ENCODE results near the gene NDUFS6.

NDUFS6 gene

GRCh38 chr5:1799110-1799601, 2.1 kb upstream of the NDUFS6 start:
- peak; percentile 22 for DNase-seq (ENCODE audit: low read depth)
- no peak for TF ChIP-seq CTCF (IDR thresholded peaks at IDR 0.05; ENCODE audit: low read length, missing control alignments)
- peak overlapping the region; percentile 90 for H3K4me3 ChIP-seq (replicated peaks; ENCODE audit: low read depth, low read length)

DNA sequence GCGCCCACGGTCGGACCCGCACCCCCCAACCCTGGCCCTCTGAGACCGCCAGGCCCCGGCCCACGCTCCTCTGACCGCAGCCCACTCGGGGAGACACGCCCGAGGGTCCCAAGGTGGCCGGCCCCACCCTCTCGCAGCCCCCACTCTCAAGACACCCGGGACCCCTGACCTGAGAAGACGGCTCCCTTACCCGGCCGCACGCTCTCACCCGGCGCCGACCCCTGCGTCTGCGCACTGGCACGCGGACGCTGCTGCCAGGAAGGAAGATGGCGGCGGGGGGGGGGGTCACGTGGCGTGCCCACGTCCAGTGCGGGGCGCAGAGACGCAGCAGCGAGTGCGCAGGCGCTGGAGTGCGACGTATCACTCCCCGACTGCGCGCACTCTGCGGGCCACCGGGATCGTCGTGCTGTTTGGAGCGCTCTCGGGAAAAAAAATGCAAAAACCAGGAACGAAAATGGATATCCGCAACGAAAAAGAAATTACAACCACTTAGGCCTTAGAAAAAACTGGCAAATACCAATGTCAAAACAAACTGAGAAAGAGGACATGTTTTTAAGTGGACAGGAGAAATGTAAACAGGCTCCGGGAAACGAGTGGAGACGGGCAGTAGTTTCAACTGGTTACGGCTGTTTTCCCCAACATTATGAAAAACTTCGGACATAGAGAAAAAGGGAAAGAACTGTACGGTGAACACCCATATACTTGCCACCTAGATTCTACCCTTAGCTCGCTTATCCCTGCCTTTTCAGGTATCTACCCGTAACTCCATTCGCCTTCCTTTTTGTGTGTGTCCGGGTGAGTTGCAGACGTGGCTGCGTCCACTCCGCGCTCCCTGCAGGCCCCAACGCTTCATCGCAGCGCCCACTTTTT, 1.4 kb upstream of the NDUFS6 start, which contains the start of gene MRPL36:
Gene MRPL36, minus strand, starts transcription at position 236 of the 870 bp plus-strand sequence. CDS start 902 bp downstream, outside the sequence.
- peak within 1 kb of the TSS; percentile 90 for H3K4me3 ChIP-seq (replicated peaks; ENCODE audit: low read depth, low read length)
- peak; percentile 92 for DNase-seq (ENCODE audit: low read depth)
- no peak for TF ChIP-seq CTCF (IDR thresholded peaks at IDR 0.05; ENCODE audit: low read length, missing control alignments)

- peak overlapping the region; percentile 90 for H3K4me3 ChIP-seq (replicated peaks; ENCODE audit: low read depth, low read length)
- DNase-seq (ENCODE audit: low read depth) = peak; percentile 19
- TF ChIP-seq CTCF (IDR thresholded peaks at IDR 0.05; ENCODE audit: low read length, missing control alignments) = no peak
Measured at GRCh38 chr5:1800472-1801221, 560 bp upstream of the NDUFS6 start.

DNA sequence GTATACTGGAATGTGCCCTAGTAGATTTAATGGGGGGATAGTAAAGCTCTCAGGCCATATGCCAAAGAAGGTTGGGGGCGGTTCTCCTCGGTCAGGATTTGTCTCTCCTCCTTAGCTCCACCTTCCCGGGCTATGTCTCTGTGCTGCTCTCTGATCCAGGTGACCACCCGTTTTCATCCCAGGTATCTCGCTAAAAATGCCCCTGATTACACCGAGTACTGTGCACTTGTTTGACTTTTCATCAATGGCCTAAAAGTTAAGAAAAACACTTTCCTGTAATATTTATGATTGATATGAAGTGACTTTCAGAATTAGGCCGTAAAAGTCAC, 724 bp downstream of the NDUFS6 start:
- peak overlapping the region; percentile 90 for H3K4me3 ChIP-seq (replicated peaks; ENCODE audit: low read depth, low read length)
- DNase-seq (ENCODE audit: low read depth) = no peak
- no peak for TF ChIP-seq CTCF (IDR thresholded peaks at IDR 0.05; ENCODE audit: low read length, missing control alignments)

- no peak for TF ChIP-seq CTCF (IDR thresholded peaks at IDR 0.05; ENCODE audit: low read length, missing control alignments)
- DNase-seq (ENCODE audit: low read depth) = no peak
Measured at GRCh38 chr5:1803192-1803591, 2.0 kb downstream of the NDUFS6 start.

GRCh38 chr5:1804001-1804690, 2.9 kb downstream of the NDUFS6 start:
- TF ChIP-seq CTCF (IDR thresholded peaks at IDR 0.05; ENCODE audit: low read length, missing control alignments) = no peak
- DNase-seq (ENCODE audit: low read depth) = peak; percentile 11
- H3K4me3 ChIP-seq (replicated peaks; ENCODE audit: low read depth, low read length) = no peak overlapping the region

More at GRCh38 chr5:1803192-1803591, 2.0 kb downstream of the NDUFS6 start:
- H3K4me3 ChIP-seq (replicated peaks; ENCODE audit: low read depth, low read length) = no peak overlapping the region

Data from fibroblast of pulmonary artery (primary cell).